ENCODE measurements around the gene SRRM5. TPM values are rescaled to one million over a fixed set of nuclear protein-coding genes. Genes with fewer than 3 reads are reported as not detected.

The SRRM5 gene
- polyA plus RNA-seq, 1 of the 3 experiments (the other 2 are of a cell fraction) = 0.15 TPM

GRCh38 chr19:43641333-43641732 is 29.4 kb downstream of the SRRM5 start:
- WGBS (ENCODE audit: low lambda C conversion rate) = 96% methylated on average over 2 of the region's 2 CpGs
- Histone ChIP-seq H4K20me1 (ENCODE audit: insufficient read depth) (no peaks in the 10 kb centered on the region), H2AFZ (ENCODE audit: low read depth) (no peak overlapping the region), H3K9me2 (no peaks in the 10 kb centered on the region), H3K27ac (ENCODE audit: low read depth in 2 of 2, low read length in 1 of 2) (no peak overlapping the region), H3K4me1 (ENCODE audit: control insufficient read depth in 1 of 2, insufficient read depth in 2 of 2, low read depth in 1 of 2, low read length in 1 of 2) (peaks cover 0 to 14% of the 10 kb centered on the region in 2 experiments; a peak in 1 of 4 replicates), H3K79me2 (ENCODE audit: insufficient read depth) (no peaks in the 10 kb centered on the region), H3F3A (replicated peaks; ENCODE audit: insufficient read depth) (peaks cover 12% of the 10 kb centered on the region), H3K36me3 (replicated peaks in 1 of 2; ENCODE audit: control insufficient read depth in 1 of 2, insufficient read depth in 2 of 2, low read length in 1 of 2) (peaks cover 0 to 4% of the 10 kb centered on the region in 2 experiments), H3K9me3 (no peaks in the 10 kb centered on the region), H3K4me3 (ENCODE audit: low read depth in 2 of 2, low read length in 1 of 2) (no peak overlapping the region), H3K27me3 (ENCODE audit: insufficient read depth) (no peaks in the 10 kb centered on the region; the same call in 1 of the 2 replicates), H3K4me2 (no peak overlapping the region), H3K9ac (no peak overlapping the region)
- TF ChIP-seq FOSL2 (IDR thresholded peaks at IDR 0.05; ENCODE audit: borderline replicate concordance, low read depth) = no peak
- no peak for TF ChIP-seq TEAD4 (IDR thresholded peaks at IDR 0.05; ENCODE audit: borderline replicate concordance, insufficient read depth)
- no peak for TF ChIP-seq MEF2A (IDR thresholded peaks at IDR 0.05; ENCODE audit: borderline replicate concordance, low read depth)
- no peak for TF ChIP-seq ELF1 (IDR thresholded peaks at IDR 0.05)
- POLR2A ChIA-PET = no interaction called here
- CTCF ChIA-PET = interaction anchor here (0.7 to 2.0 kb wide), 4 partner anchors 11 to 86 kb away, joined by 3 to 10 read pairs (median 4); no protein-coding TSS in a partner anchor
- no peak for DNase-seq

DNA sequence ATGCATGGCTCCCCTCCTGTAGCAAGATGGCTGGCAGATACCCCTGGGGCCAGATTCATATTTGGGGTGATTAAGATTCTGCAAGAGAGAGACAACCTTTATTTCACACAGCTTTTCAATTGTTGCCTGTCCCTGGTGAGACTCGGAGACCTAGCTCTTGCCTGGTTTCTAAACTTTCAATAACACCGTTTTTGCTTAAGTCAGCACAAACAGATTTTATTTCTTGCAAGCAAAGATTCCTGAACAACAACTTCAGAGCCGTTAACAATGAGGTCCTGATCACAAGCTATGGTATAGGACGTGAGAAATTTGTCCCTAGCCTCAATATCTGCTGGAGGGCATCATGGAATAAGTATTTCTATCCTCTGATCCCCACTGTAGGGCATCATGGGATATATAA is 30.6 kb downstream of the SRRM5 start:
- POLR2A ChIA-PET = no interaction called here

More for the DNA sequence above, 30.6 kb downstream of the SRRM5 start:
- Histone ChIP-seq H3K4me2 (no peak overlapping the region), H3K4me1 (ENCODE audit: control insufficient read depth in 1 of 2, insufficient read depth in 2 of 2, low read depth in 1 of 2, low read length in 1 of 2) (peaks cover 0 to 14% of the 10 kb centered on the region in 2 experiments; a peak in 1 of 4 replicates), H3K9me2 (no peaks in the 10 kb centered on the region), H3K9ac (no peak overlapping the region), H2AFZ (ENCODE audit: low read depth) (no peak overlapping the region), H3K79me2 (ENCODE audit: insufficient read depth) (no peaks in the 10 kb centered on the region), H3F3A (replicated peaks; ENCODE audit: insufficient read depth) (peaks cover 21% of the 10 kb centered on the region), H3K36me3 (replicated peaks in 1 of 2; ENCODE audit: control insufficient read depth in 1 of 2, insufficient read depth in 2 of 2, low read length in 1 of 2) (peaks cover 0 to 13% of the 10 kb centered on the region in 2 experiments), H3K4me3 (ENCODE audit: low read depth in 2 of 2, low read length in 1 of 2) (no peak overlapping the region), H3K9me3 (no peaks in the 10 kb centered on the region), H3K27ac (ENCODE audit: low read depth in 2 of 2, low read length in 1 of 2) (no peak overlapping the region), H4K20me1 (ENCODE audit: insufficient read depth) (no peaks in the 10 kb centered on the region), H3K27me3 (ENCODE audit: insufficient read depth) (no peaks in the 10 kb centered on the region; the same call in 1 of the 2 replicates)
- WGBS (ENCODE audit: low lambda C conversion rate) = 61% methylated on average over 4 of the region's 4 CpGs
- CTCF ChIA-PET = interaction anchor here (0.9 to 2.4 kb wide), 2 partner anchors 10 to 87 kb away, joined by 4 to 10 read pairs; no protein-coding TSS in a partner anchor
- no peak for DNase-seq
- no peak for TF ChIP-seq RFX5 (IDR thresholded peaks at IDR 0.05; ENCODE audit: low read length)
- TF ChIP-seq, protein P1, sequence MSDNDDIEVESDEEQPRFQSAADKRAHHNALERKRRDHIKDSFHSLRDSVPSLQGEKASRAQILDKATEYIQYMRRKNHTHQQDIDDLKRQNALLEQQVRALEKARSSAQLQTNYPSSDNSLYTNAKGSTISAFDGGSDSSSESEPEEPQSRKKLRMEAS (IDR thresholded peaks at IDR 0.05; ENCODE audit: low read depth) = no peak
- TF ChIP-seq, protein P2, sequence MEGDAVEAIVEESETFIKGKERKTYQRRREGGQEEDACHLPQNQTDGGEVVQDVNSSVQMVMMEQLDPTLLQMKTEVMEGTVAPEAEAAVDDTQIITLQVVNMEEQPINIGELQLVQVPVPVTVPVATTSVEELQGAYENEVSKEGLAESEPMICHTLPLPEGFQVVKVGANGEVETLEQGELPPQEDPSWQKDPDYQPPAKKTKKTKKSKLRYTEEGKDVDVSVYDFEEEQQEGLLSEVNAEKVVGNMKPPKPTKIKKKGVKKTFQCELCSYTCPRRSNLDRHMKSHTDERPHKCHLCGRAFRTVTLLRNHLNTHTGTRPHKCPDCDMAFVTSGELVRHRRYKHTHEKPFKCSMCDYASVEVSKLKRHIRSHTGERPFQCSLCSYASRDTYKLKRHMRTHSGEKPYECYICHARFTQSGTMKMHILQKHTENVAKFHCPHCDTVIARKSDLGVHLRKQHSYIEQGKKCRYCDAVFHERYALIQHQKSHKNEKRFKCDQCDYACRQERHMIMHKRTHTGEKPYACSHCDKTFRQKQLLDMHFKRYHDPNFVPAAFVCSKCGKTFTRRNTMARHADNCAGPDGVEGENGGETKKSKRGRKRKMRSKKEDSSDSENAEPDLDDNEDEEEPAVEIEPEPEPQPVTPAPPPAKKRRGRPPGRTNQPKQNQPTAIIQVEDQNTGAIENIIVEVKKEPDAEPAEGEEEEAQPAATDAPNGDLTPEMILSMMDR (IDR thresholded peaks at IDR 0.05) = no peak
- no peak for TF ChIP-seq YY1 (IDR thresholded peaks at IDR 0.05; ENCODE audit: low read depth)
- TF ChIP-seq NRF1 (IDR thresholded peaks at IDR 0.05; ENCODE audit: low read depth, low read length) = no peak
- TF ChIP-seq SMC3 (IDR thresholded peaks at IDR 0.05; ENCODE audit: low read depth, low read length) = no peak
- no peak for TF ChIP-seq FOSL2 (IDR thresholded peaks at IDR 0.05; ENCODE audit: borderline replicate concordance, low read depth)
- no peak for TF ChIP-seq TAF1 (IDR thresholded peaks at IDR 0.05; ENCODE audit: borderline replicate concordance, low read depth, low read length)
- no peak for TF ChIP-seq RAD21 (IDR thresholded peaks at IDR 0.05; ENCODE audit: low read length)
- TF ChIP-seq GABPA (IDR thresholded peaks at IDR 0.05; ENCODE audit: low read depth) = no peak
- no peak for TF ChIP-seq SIN3A (IDR thresholded peaks at IDR 0.05; ENCODE audit: borderline replicate concordance, low read depth, low read length)
- TF ChIP-seq, protein P3, sequence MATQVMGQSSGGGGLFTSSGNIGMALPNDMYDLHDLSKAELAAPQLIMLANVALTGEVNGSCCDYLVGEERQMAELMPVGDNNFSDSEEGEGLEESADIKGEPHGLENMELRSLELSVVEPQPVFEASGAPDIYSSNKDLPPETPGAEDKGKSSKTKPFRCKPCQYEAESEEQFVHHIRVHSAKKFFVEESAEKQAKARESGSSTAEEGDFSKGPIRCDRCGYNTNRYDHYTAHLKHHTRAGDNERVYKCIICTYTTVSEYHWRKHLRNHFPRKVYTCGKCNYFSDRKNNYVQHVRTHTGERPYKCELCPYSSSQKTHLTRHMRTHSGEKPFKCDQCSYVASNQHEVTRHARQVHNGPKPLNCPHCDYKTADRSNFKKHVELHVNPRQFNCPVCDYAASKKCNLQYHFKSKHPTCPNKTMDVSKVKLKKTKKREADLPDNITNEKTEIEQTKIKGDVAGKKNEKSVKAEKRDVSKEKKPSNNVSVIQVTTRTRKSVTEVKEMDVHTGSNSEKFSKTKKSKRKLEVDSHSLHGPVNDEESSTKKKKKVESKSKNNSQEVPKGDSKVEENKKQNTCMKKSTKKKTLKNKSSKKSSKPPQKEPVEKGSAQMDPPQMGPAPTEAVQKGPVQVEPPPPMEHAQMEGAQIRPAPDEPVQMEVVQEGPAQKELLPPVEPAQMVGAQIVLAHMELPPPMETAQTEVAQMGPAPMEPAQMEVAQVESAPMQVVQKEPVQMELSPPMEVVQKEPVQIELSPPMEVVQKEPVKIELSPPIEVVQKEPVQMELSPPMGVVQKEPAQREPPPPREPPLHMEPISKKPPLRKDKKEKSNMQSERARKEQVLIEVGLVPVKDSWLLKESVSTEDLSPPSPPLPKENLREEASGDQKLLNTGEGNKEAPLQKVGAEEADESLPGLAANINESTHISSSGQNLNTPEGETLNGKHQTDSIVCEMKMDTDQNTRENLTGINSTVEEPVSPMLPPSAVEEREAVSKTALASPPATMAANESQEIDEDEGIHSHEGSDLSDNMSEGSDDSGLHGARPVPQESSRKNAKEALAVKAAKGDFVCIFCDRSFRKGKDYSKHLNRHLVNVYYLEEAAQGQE (IDR thresholded peaks at IDR 0.05; ENCODE audit: low read depth, low read length) = no peak
